ENCODE measurements around the gene POU3F3.

- TF ChIP-seq POLR2AphosphoS5 (IDR thresholded peaks at IDR 0.05; ENCODE audit: borderline replicate concordance, low read depth, low read length): no peak
- no peak for TF ChIP-seq EZH2 (IDR thresholded peaks at IDR 0.05)
- TF ChIP-seq FOXP2 (optimal IDR thresholded peaks at IDR 0.05; ENCODE audit: control extremely low read depth, extremely low read length, insufficient read depth): no peak
Measured at GRCh38 chr2:104849101-104849500, 4.8 kb upstream of the POU3F3 start.

Measured in SK-N-MC (cell line).